Anterior cingulate cortex (tissue), 58 donors: Measurements from ENCODE around the gene TSC2.
"Not testable (repeated sequence)": the region's sequence is repeated elsewhere in the genome, so short reads cannot be mapped to it uniquely, and the experiment has no call there.

Source experiments
- DNase-seq, 58 donors: peaks; one replicate each; lab custom pipeline; 2025; lab: John Stamatoyannopoulos, UW

TSC2 gene

GRCh38 chr16:2112539-2113106 lies 64.8 kb downstream of the TSC2 start:
- DNase-seq: not testable (repeated sequence)

DNA sequence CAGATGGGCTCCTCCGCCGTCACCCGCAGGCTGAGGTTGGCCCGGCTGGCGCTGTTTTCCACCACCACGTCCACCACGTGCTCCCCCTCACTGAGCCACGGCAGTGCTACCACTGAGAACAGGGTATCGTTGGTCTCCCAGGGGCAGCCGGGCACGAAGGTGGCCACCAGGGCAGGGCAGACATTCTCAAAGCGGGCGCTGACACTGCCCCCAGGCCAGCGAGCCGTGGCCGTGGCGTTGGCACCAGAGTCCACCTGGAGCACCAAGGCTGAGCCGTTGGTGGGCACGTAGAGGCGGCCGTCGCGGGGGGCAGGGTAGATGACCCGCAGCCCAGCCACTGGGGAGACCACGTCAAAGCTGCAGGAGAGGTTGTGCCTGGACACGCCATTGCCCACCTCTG lies 66.4 kb downstream of the TSC2 start:
- DNase-seq: not testable (repeated sequence)

- not testable (repeated sequence) for DNase-seq
These were observed 67.3 kb downstream of the TSC2 start for GRCh38 chr16:2114885-2115590.

GRCh38 chr16:2115591-2115973 lies 67.8 kb downstream of the TSC2 start:
- DNase-seq: no peak

DNA sequence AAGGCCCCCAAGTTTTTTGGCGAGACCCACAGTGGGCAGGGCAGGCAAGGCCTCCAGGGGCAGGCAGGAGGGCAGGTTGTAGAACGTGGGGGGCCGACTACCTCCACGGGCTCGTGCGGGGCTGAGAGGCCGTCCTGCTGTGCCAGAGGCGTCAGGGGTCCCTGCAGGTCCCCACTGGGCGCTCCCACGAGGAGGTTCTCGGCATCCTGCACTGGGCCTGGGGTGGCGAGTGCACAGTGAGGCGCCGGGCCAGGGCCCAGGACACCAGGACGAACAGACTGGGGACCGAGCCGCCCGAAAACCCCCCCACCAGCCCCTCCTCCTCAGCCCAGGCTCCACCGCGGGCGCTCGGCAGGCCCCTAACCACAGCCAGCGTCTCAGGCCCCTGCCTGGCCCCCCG lies 68.6 kb downstream of the TSC2 start:
- DNase-seq: not testable (repeated sequence)

- DNase-seq: not testable (repeated sequence)
These were observed 69.6 kb downstream of the TSC2 start for GRCh38 chr16:2117341-2117740.

DNA sequence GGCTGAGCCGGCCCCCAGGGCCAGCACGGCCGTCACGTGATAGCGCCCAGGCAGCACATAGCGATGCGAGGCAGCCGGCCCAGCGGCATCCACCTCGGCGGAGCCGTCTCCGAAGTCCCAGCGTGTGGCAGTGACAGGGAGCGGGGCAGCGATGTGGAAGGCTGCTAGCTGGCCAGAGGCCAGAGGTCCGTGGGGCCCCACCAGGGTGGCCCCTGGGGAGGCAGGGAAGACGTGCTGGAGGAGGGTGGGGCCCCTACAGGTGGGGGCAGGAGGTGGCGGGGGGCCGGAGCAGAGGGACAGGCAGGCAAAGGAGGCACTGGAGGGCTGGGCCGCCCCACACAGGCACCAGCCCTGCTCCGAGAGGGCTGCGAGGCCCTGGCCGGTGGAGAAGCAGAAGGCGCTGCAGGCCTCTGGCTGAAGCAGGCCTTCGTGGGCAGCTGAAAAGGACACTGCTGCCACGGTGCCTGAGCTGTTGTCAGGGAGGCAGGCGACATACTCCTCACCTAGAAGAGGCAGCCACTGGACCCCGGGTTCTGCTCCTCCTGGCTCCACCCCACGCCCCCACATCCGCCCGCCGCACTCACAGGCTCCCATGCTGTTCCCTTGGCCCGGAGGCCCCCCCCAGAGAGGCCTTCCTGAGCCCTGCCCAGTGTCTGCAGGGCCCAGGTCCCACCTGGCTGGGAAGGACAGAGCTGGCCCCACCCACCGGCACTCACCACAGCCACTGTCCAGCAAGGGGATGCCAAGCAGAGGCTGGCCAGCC lies 70.4 kb downstream of the TSC2 start:
- DNase-seq: not testable (repeated sequence)

DNA sequence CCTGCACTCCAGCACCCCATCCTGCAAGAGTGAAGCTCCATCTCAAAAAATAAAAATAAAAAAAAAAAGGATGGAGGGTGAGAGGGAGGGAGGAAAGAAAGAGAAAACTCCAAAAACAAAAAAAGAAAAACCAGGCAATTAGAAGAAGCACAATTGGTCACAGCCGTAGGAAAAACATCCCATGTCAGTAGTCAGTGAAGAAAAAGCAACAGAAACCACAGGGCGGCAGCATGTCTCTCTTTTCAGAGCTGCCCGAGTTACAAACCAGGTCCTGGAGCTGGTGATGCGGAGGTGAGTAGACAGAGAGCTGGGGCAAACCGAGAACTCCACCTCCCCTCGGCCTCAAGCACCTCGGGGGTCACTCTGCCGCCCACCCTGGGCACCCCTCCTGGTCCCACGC lies 73.5 kb downstream of the TSC2 start:
- peak in 47 of 58 donors; percentile 10 to 75 (median 49) for DNase-seq

DNA sequence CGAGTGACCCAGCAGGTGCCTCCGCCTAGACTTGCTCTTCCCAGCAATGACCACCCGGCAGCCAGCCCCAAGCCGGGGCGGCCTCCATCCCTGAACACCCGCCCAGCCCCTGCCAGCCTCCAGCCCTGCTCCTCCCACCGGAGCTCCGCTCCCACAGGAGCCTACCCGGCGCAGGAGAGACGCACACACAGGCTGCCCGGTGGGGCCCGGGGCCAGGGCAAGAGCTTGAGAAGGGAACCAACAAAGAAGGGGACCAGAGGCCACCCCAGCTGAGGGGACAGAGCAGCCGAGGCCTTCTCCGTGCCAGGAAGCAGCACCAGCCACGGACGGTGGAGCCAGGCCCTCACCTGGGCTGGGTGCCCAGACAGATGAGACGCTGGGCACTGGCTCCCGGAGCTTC lies 74.1 kb downstream of the TSC2 start:
- DNase-seq: peak in 41 of 58 donors; percentile 17 to 69 (median 43)

GRCh38 chr16:2122429-2122828 lies 74.6 kb downstream of the TSC2 start:
- no peak for DNase-seq

- not testable (repeated sequence) for DNase-seq
These were observed 75.3 kb downstream of the TSC2 start for GRCh38 chr16:2122934-2123683.

- not testable (repeated sequence) for DNase-seq
These were observed 76.1 kb downstream of the TSC2 start for GRCh38 chr16:2123706-2124376.

- peak in 1 of 58 donors; percentile 35 for DNase-seq
These were observed 76.5 kb downstream of the TSC2 start for GRCh38 chr16:2124377-2124693.

- peak in 41 of 58 donors; percentile 22 to 82 (median 54) for DNase-seq
These were observed 77.1 kb downstream of the TSC2 start for GRCh38 chr16:2124694-2125444.

GRCh38 chr16:2125609-2126008 lies 77.8 kb downstream of the TSC2 start:
- not testable (repeated sequence) for DNase-seq

DNA sequence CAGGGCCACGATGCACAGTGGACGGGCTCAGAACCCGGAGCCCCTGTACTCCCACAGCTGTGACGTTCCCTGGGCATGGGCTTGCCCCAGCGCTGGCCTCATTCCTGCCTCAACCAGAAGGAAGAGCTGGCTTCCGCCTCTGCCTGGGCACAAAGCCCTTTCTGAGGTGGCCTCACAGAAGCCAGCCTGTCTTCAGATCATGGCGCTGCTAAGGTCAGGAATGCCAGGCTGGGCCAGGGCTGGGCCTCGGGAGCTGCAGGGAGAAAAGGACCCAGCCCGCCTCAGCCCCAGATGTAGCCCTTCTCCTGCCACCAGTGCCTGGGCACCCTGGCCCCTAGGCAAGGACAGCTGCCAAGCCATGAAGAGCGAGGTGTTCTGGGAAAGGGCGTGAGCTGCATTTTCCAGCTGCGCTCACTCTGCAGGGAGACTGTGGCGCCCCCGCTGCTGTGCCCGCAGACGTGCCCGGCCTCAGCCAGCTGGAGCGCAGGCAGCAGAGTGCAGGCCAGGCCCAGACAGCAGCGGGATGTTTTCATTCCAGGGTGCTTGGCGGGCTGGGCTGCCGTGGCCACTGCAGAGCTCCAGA lies 78.5 kb downstream of the TSC2 start:
- peak in 50 of 58 donors; percentile 38 to 94 (median 77) for DNase-seq

- peak in 26 of 58 donors; percentile 21 to 58 (median 42) for DNase-seq
These were observed 79.3 kb downstream of the TSC2 start for GRCh38 chr16:2126928-2127556.

DNA sequence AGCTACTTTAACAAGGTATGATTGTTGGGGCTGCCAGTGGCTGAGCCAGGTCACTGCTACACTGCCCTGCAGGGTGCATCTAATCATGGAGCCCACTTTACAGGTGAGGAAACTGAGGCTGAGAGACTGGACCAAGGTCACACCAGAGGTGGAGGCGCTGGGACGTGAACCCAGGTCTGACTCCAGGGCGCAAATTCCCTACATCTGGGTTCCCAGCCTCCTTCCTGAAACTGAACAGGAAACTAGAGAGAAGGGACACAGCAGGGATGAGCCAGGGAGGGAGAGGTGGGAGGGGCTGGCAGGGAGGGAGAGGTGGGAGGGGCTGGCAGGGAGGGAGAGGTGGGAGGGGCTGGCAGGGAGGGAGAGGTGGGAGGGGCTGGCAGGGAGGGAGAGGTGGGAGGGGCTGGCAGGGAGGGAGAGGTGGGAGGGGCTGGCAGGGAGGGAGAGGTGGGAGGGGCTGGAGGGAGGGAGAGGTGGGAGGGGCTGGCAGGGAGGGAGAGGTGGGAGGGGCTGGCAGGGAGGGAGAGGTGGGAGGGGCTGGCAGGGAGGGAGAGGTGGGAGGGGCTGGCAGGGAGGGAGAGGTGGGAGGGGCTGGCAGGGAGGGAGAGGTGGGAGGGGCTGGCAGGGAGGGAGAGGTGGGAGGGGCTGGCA lies 80.0 kb downstream of the TSC2 start:
- peak in 3 of 58 donors; percentile 17 to 47 (median 35) for DNase-seq
